H9 (cell line): ENCODE data around the gene HABP4. TPM values are rescaled to one million over a fixed set of nuclear protein-coding genes. Genes with fewer than 3 reads are reported as not detected.

Experiments
- DNase-seq: peaks from one replicate; pipeline ENCODE4 v3.0.0-alpha.2; 2017
- H2AFZ ChIP-seq: one replicate; pipeline ENCODE4 v1.6.1; 2013; ENCODE audit warnings: mild to moderate bottlenecking, low read length, control low read depth, moderate library complexity
- H2AK5ac ChIP-seq: 2 replicates; pipeline ENCODE4 v1.6.1; 2013; ENCODE audit warnings: low read length, control low read depth, mixed read lengths; ENCODE audit not compliant: insufficient read length
- H2BK120ac ChIP-seq: one replicate; pipeline ENCODE4 v1.6.1; 2013; ENCODE audit warnings: low read depth, mild to moderate bottlenecking, low read length, control low read depth, inconsistent platforms; ENCODE audit not compliant: poor library complexity, severe bottlenecking
- H2BK12ac ChIP-seq: 2 replicates; pipeline ENCODE4 v1.6.1; 2013; ENCODE audit warnings: low read length, control low read depth, mixed read lengths, low read depth; ENCODE audit not compliant: insufficient read length
- H2BK15ac ChIP-seq: 2 replicates; pipeline ENCODE4 v1.6.1; 2013; ENCODE audit warnings: low read depth, low read length, control low read depth
- H2BK20ac ChIP-seq: one replicate; pipeline ENCODE4 v1.6.1; 2013; ENCODE audit warnings: low read depth, mild to moderate bottlenecking, low read length, control low read depth, inconsistent platforms; ENCODE audit not compliant: poor library complexity, severe bottlenecking
- H2BK5ac ChIP-seq: 2 replicates; pipeline ENCODE4 v1.6.1; 2013; ENCODE audit warnings: low read length, control low read depth, mixed read lengths; ENCODE audit not compliant: insufficient read length
- H3K14ac ChIP-seq: 2 replicates; pipeline ENCODE4 v1.6.1; 2013; ENCODE audit warnings: low read length, control low read depth; ENCODE audit not compliant: insufficient read depth
- H3K18ac ChIP-seq: 2 replicates; pipeline ENCODE4 v1.6.1; 2013; ENCODE audit warnings: low read depth, mild to moderate bottlenecking, mixed read lengths, low read length, control low read depth; ENCODE audit not compliant: insufficient read length
- H3K23ac ChIP-seq: 2 replicates; pipeline ENCODE4 v1.6.1; 2013; ENCODE audit warnings: low read length, control low read depth, mixed read lengths, low read depth; ENCODE audit not compliant: insufficient read length
- H3K23me2 ChIP-seq: 2 replicates; pipeline ENCODE4 v1.6.1; 2013; ENCODE audit warnings: low read depth, mild to moderate bottlenecking, mixed read lengths, low read length, control low read depth; ENCODE audit not compliant: insufficient read length, poor library complexity, severe bottlenecking
- H3K27ac ChIP-seq: 2 replicates; pipeline ENCODE4 v1.5.1; 2013; ENCODE audit warnings: low read length, control low read depth, mixed read lengths, low read depth; ENCODE audit not compliant: insufficient read length
- H3K27me3 ChIP-seq: 2 replicates; pipeline ENCODE4 v1.6.1; 2013; ENCODE audit warnings: low read length, control low read depth, inconsistent platforms; ENCODE audit not compliant: insufficient read depth
- H3K4ac ChIP-seq: 2 replicates; pipeline ENCODE4 v1.6.1; 2013; ENCODE audit warnings: low read depth, mild to moderate bottlenecking, control low read depth, inconsistent platforms, low read length, moderate library complexity
- H3K4me1 ChIP-seq: 2 replicates; pipeline ENCODE4 v1.6.1; 2013; ENCODE audit warnings: low read length, control low read depth, inconsistent platforms; ENCODE audit not compliant: insufficient read depth
- H3K4me2 ChIP-seq: 2 replicates; pipeline ENCODE4 v1.6.1; 2013; ENCODE audit warnings: low read length, control low read depth, mixed read lengths; ENCODE audit not compliant: insufficient read length, insufficient read depth
- H3K56ac ChIP-seq: 2 replicates; pipeline ENCODE4 v1.6.1; 2013; ENCODE audit warnings: low read depth, mild to moderate bottlenecking, mixed read lengths, low read length, control low read depth; ENCODE audit not compliant: insufficient read length
- H3K79me1 ChIP-seq: 2 replicates; pipeline ENCODE4 v1.6.1; 2013; ENCODE audit warnings: low read depth, mild to moderate bottlenecking, moderate library complexity, low read length, control low read depth, inconsistent platforms; ENCODE audit not compliant: insufficient read depth, poor library complexity, severe bottlenecking
- H3K79me2 ChIP-seq: 2 replicates; pipeline ENCODE4 v1.6.1; 2013; ENCODE audit warnings: low read length, control low read depth, inconsistent platforms; ENCODE audit not compliant: insufficient read depth
- H3K9ac ChIP-seq: 2 replicates; pipeline ENCODE4 v1.6.1; 2013; ENCODE audit warnings: low read length, control low read depth, mixed read lengths; ENCODE audit not compliant: insufficient read length; ENCODE audit errors: extremely low read depth
- H3K9me3 ChIP-seq: one replicate; pipeline ENCODE4 v1.6.1; 2013; ENCODE audit warnings: low read depth, low read length, inconsistent platforms; ENCODE audit not compliant: control insufficient read depth
- H3T11ph ChIP-seq: one replicate; pipeline ENCODE4 v1.6.1; 2013; ENCODE audit warnings: mild to moderate bottlenecking, low read length, control low read depth, inconsistent platforms
- H4K20me1 ChIP-seq: one replicate; pipeline ENCODE4 v1.6.1; 2013; ENCODE audit not compliant: control insufficient read depth, insufficient read length, insufficient read depth
- H4K5ac ChIP-seq: 2 replicates; pipeline ENCODE4 v1.6.1; 2013; ENCODE audit warnings: low read depth, mild to moderate bottlenecking, mixed read lengths, low read length, control low read depth; ENCODE audit not compliant: insufficient read length
- H4K8ac ChIP-seq: replicated peaks from 2 replicates; pipeline ENCODE4 v1.6.1; 2013; ENCODE audit warnings: low read length, control low read depth, mixed read lengths, low read depth; ENCODE audit not compliant: insufficient read length
- H4K91ac ChIP-seq: 2 replicates; pipeline ENCODE4 v1.6.1; 2013; ENCODE audit warnings: low read depth, mild to moderate bottlenecking, moderate library complexity, mixed read lengths, low read length, control low read depth; ENCODE audit not compliant: insufficient read length
- H3K27ac Mint-ChIP-seq, 3 experiments: 2 replicates in 2 of 3; 3 replicates in 1 of 3; pipeline ENCODE4 v1.8.0; 2020 to 2021; ENCODE audit warnings: mixed read lengths in 3 of 3, mild to moderate bottlenecking in 1 of 3, moderate library complexity in 1 of 3
- H3K27me3 Mint-ChIP-seq: 2 replicates; pipeline ENCODE4 v1.8.0; 2021; ENCODE audit warnings: low read depth, mild to moderate bottlenecking, moderate library complexity, mixed read lengths
- H3K36me3 Mint-ChIP-seq, 3 experiments: 2 replicates in 2 of 3; 3 replicates in 1 of 3; pipeline ENCODE4 v1.8.0; 2020 to 2021; ENCODE audit warnings: low read depth in 3 of 3, mixed read lengths in 3 of 3; ENCODE audit not compliant: insufficient read depth in 1 of 3
- H3K4me1 Mint-ChIP-seq, 2 experiments: 2 replicates each; pipeline ENCODE4 v1.8.0; 2020; ENCODE audit warnings: mixed read lengths in 2 of 2
- H3K4me3 Mint-ChIP-seq, 2 experiments: 2 replicates in 1 of 2; 3 replicates in 1 of 2; pipeline ENCODE4 v1.8.0; 2020 to 2021; ENCODE audit warnings: mild to moderate bottlenecking in 2 of 2, mixed read lengths in 2 of 2, moderate library complexity in 1 of 2
- H3K9me3 Mint-ChIP-seq, 2 experiments: 2 replicates in 1 of 2; 3 replicates in 1 of 2; pipeline ENCODE4 v1.8.0; 2020; ENCODE audit warnings: mild to moderate bottlenecking in 2 of 2, mixed read lengths in 2 of 2, moderate library complexity in 1 of 2
- WGBS: extraction: QIAGEN DNeasy Blood & Tissue Kit; methylation state at CpG from one replicate; pipeline ENCODE4 v1.1.7; 2013; ENCODE audit warnings: missing lambda C conversion rate, low lambda C conversion rate, mixed read lengths; ENCODE audit not compliant: insufficient read length; ENCODE audit errors: extremely low coverage; 5-methylcytosine and 5-hydroxymethylcytosine counted together
- total RNA-seq: library from RNA; stranded (reverse); gene quantifications from 2 replicates; pipeline ENCODE4 v1.2.1, GENCODE V29; 2021
- TF ChIP-seq, protein P1 (sequence below): fragments of 200-600 bp; sonication (generic); conservative IDR thresholded peaks from 3 replicates; pipeline ENCODE4 v1.8.0; 2021; ENCODE audit warnings: antibody characterized with exemption, mild to moderate bottlenecking

HABP4 gene
- total RNA-seq, 1 experiment from 2014 or later: 7.5 TPM

DNA sequence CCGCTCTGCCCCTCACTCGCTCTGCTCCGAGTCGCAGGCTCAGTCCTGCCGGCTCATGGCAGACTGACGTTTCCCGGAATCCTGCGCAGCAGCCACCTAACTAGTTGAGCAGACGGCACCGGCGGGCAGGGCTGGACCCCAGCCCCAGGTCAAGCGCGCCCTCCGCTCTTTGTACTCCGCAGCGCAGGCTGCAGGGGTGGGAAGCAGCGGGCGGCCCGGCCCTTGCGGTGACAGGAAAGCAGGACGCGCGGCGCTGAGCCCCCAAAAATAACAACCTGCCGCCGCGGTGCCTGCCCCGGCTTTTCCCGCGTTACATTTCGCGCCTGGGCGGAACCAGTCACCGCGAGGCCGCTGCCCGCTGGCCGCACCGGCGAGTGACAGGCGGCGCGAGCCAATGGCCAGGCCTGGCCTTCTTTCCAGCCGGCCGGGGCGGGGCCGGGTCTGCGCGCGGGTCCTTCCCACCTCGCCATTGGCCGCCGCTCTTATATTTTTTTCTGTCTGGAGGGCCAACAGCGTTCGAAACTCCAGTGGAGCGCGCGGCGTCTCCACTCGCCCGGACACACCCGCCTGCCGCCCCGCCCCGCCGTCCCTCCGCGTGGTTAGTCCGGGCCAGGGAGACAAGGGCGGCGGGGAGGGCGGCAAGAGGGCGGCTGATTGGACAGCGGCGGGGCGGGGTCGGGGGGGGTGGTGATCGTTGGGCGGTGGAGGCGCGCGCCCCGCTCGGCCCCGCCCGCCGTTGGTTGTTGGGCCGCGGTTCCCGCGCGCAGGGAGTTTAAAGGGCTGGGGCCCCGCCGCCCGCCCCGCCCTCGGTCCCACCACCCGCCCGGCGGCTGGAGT lies 31.7 kb upstream of the HABP4 start, which contains the start of gene ZNF367:
Gene ZNF367 (minus strand): TSS at position 288 of the 837 bp plus-strand sequence. CDS start 338 bp downstream, outside the sequence.
- Histone ChIP-seq H2AFZ (no peak within 1 kb of the TSS), H3K4me1 (no peaks in the 10 kb centered on the region; the same call in 1 of the 2 replicates)

More for the DNA sequence above, 31.7 kb upstream of the HABP4 start, which contains the start of gene ZNF367:
- Mint-ChIP-seq H3K4me1 (peaks cover 33 to 39% of the 10 kb centered on the region in 2 experiments), H3K27ac (peak within 1 kb of the TSS; percentile 90 to 97 (median 94)), H3K27me3 (no peaks in the 10 kb centered on the region), H3K4me3 (peak within 1 kb of the TSS; percentile 84 to 92), H3K36me3 (peaks cover 0 to 4% (median 0%) of the 10 kb centered on the region in 3 experiments; a peak in 1 of 7 replicates), H3K9me3 (no peaks in the 10 kb centered on the region)
- no peak within 1 kb of the TSS for H2BK5ac ChIP-seq
- H3K27ac ChIP-seq: peak within 1 kb of the TSS; percentile 44
- H4K91ac ChIP-seq: peak within 1 kb of the TSS; percentile 23
- no peak within 1 kb of the TSS for H2BK20ac ChIP-seq
- H3K4me2 ChIP-seq: peak within 1 kb of the TSS; percentile 80
- H2BK12ac ChIP-seq: no peak within 1 kb of the TSS
- TF ChIP-seq, protein P1, sequence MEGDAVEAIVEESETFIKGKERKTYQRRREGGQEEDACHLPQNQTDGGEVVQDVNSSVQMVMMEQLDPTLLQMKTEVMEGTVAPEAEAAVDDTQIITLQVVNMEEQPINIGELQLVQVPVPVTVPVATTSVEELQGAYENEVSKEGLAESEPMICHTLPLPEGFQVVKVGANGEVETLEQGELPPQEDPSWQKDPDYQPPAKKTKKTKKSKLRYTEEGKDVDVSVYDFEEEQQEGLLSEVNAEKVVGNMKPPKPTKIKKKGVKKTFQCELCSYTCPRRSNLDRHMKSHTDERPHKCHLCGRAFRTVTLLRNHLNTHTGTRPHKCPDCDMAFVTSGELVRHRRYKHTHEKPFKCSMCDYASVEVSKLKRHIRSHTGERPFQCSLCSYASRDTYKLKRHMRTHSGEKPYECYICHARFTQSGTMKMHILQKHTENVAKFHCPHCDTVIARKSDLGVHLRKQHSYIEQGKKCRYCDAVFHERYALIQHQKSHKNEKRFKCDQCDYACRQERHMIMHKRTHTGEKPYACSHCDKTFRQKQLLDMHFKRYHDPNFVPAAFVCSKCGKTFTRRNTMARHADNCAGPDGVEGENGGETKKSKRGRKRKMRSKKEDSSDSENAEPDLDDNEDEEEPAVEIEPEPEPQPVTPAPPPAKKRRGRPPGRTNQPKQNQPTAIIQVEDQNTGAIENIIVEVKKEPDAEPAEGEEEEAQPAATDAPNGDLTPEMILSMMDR: no peak
- no peak within 1 kb of the TSS for H3T11ph ChIP-seq
- H3K56ac ChIP-seq: no peak within 1 kb of the TSS
- H3K23me2 ChIP-seq: peaks cover 3% of the 10 kb centered on the region
- peaks cover 2% of the 10 kb centered on the region for H3K79me1 ChIP-seq
- no peak within 1 kb of the TSS for H2BK120ac ChIP-seq
- no CpG with 5 or more reads among the region's 100 CpGs for WGBS
- peak within 1 kb of the TSS; percentile 81; the same call in 1 of the 2 replicates for H2BK15ac ChIP-seq
- peaks cover 9% of the 10 kb centered on the region; the same call in 1 of the 2 replicates for H3K79me2 ChIP-seq
- no peak within 1 kb of the TSS for H4K5ac ChIP-seq
- DNase-seq: peak; percentile 95
- no peaks in the 10 kb centered on the region for H4K20me1 ChIP-seq
- H4K8ac ChIP-seq: no peak within 1 kb of the TSS
- H3K27me3 ChIP-seq: no peaks in the 10 kb centered on the region
- no peak within 1 kb of the TSS; the same call in 1 of the 2 replicates for H3K4ac ChIP-seq
- H3K9me3 ChIP-seq: no peaks in the 10 kb centered on the region
- H3K18ac ChIP-seq: peak within 1 kb of the TSS; percentile 87
- H3K23ac ChIP-seq: no peak within 1 kb of the TSS
- no peak within 1 kb of the TSS for H2AK5ac ChIP-seq
- H3K14ac ChIP-seq: peak within 1 kb of the TSS; percentile 95
- H3K9ac ChIP-seq: peak within 1 kb of the TSS; percentile 90
